Adipocyte (in vitro differentiated cells): Measurements from ENCODE around the gene PLCL1.
A peak's percentile ranks its signal among the peaks of the same experiment; 100 is the strongest.

Experiments used
- DNase-seq: peaks from one replicate; pipeline ENCODE4 v3.0.0-alpha.2; 2015; ENCODE audit warnings: low read depth
- H3K27me3 ChIP-seq: replicated peaks from 2 replicates; pipeline ENCODE4 v1.7.0; 2013; ENCODE audit warnings: mild to moderate bottlenecking, low read length, moderate library complexity; ENCODE audit not compliant: control insufficient read depth, insufficient read depth
- H3K36me3 ChIP-seq: 2 replicates; pipeline ENCODE4 v1.7.0; 2013; ENCODE audit warnings: low read length, mild to moderate bottlenecking, moderate library complexity; ENCODE audit not compliant: control insufficient read depth, insufficient read depth, severe bottlenecking
- H3K4me1 ChIP-seq: 2 replicates; pipeline ENCODE4 v1.7.0; 2013; ENCODE audit warnings: mild to moderate bottlenecking, low read length, moderate library complexity; ENCODE audit not compliant: control insufficient read depth, insufficient read depth
- H3K4me3 ChIP-seq: 2 replicates; pipeline ENCODE4 v1.7.0; 2013; ENCODE audit warnings: mild to moderate bottlenecking, low read length, moderate library complexity
- H3K9ac ChIP-seq: 2 replicates; pipeline ENCODE4 v1.7.0; 2013; ENCODE audit warnings: mild to moderate bottlenecking, low read length, moderate library complexity
- H3K9me3 ChIP-seq: 2 replicates; pipeline ENCODE4 v1.7.0; 2013; ENCODE audit warnings: mild to moderate bottlenecking, low read length, moderate library complexity; ENCODE audit not compliant: control insufficient read depth

PLCL1 gene

DNA sequence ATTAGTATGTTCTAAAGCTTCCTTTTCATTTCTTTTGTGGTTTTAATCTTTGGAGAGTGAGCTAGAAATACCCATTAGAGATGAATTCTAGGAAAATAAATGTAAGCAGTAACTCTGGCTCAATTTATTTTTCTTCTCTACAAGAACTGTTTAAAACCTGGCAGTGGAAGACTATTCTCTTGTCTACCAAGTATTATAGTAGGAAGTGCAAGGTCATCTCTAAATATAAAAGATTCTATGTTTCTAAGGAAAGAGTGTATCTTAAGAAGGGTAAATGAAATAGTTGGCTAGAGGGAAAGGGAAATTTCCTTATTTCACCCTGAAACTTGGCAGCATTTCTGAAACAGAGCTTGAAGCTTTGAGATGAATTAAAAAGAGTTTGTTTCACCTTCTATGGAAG lies 35.5 kb downstream of the PLCL1 start:
- H3K9ac ChIP-seq, result no peak overlapping the region
- peaks cover 6% of the 10 kb centered on the region for H3K4me1 ChIP-seq
- H3K27me3 ChIP-seq, result no peaks in the 10 kb centered on the region
- DNase-seq, result no peak
- no peak overlapping the region for H3K4me3 ChIP-seq
- H3K36me3 ChIP-seq, result no peaks in the 10 kb centered on the region
- H3K9me3 ChIP-seq, result no peaks in the 10 kb centered on the region

DNA sequence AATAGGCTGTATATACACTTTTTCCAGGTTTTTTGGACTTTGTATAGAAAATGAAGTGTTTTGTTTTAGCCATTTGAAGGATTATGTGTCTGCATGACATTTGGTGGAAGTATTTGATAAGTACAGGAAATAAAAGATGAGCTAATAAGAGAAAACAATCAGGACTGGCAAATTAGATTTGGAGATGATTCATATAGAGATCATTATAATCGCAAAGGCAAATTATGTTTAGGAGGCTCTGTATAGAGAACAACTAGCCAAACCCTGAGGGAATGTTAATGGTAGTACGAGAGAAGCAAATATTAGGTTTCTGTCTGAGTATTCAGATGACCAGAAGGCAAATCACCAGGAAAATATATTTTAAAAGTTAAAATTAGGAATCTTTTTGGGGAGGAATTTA lies 41.7 kb downstream of the PLCL1 start:
- DNase-seq, result no peak
- Histone ChIP-seq H3K9ac (no peak overlapping the region), H3K4me3 (no peak overlapping the region), H3K4me1 (no peaks in the 10 kb centered on the region), H3K36me3 (no peaks in the 10 kb centered on the region), H3K9me3 (no peaks in the 10 kb centered on the region), H3K27me3 (no peaks in the 10 kb centered on the region)

GRCh38 chr2:197846777-197847176 lies 42.4 kb downstream of the PLCL1 start:
- DNase-seq, result peak; percentile 59

GRCh38 chr2:197847651-197848401 lies 43.4 kb downstream of the PLCL1 start:
- H3K4me3 ChIP-seq, result no peak overlapping the region
- H3K4me1 ChIP-seq, result no peaks in the 10 kb centered on the region

More at GRCh38 chr2:197846777-197847176, 42.4 kb downstream of the PLCL1 start:
- no peaks in the 10 kb centered on the region for H3K27me3 ChIP-seq
- no peak overlapping the region for H3K9ac ChIP-seq
- H3K4me1 ChIP-seq, result no peaks in the 10 kb centered on the region
- no peaks in the 10 kb centered on the region for H3K36me3 ChIP-seq
- no peak overlapping the region for H3K4me3 ChIP-seq
- H3K9me3 ChIP-seq, result no peaks in the 10 kb centered on the region

DNA sequence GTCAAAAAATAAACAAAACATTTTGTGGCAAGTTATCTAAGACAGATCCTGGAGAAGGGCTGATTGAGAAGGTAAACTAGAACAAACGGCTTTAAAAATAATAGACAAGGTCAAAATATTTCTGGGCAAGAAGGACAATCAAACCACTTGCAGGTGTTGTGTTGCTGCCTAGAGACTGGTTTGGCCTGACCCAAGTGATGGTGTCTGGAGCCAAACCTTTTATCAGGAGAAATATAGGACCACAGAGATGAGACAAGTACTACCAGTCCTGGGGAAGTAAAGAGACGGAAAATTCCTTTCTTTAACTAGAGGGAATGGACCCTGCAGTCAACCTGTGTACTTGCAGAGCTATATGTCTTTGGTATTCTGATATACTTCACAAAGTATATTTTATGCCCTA lies 44.2 kb downstream of the PLCL1 start:
- no peak for DNase-seq
- no peaks in the 10 kb centered on the region for H3K4me1 ChIP-seq
- no peaks in the 10 kb centered on the region for H3K9me3 ChIP-seq
- H3K9ac ChIP-seq, result no peak overlapping the region
- no peaks in the 10 kb centered on the region for H3K27me3 ChIP-seq
- no peak overlapping the region for H3K4me3 ChIP-seq
- H3K36me3 ChIP-seq, result no peaks in the 10 kb centered on the region

More at GRCh38 chr2:197847651-197848401, 43.4 kb downstream of the PLCL1 start:
- DNase-seq, result no peak
- no peak overlapping the region for H3K9ac ChIP-seq
- H3K27me3 ChIP-seq, result no peaks in the 10 kb centered on the region
- no peaks in the 10 kb centered on the region for H3K36me3 ChIP-seq
- H3K9me3 ChIP-seq, result no peaks in the 10 kb centered on the region

GRCh38 chr2:197850882-197851450 lies 46.6 kb downstream of the PLCL1 start:
- no peak overlapping the region for H3K4me3 ChIP-seq
- no peaks in the 10 kb centered on the region for H3K9me3 ChIP-seq
- no peaks in the 10 kb centered on the region for H3K36me3 ChIP-seq
- H3K27me3 ChIP-seq, result no peaks in the 10 kb centered on the region
- H3K4me1 ChIP-seq, result no peaks in the 10 kb centered on the region
- no peak overlapping the region for H3K9ac ChIP-seq
- peak; percentile 38 for DNase-seq

GRCh38 chr2:197851451-197851850 lies 47.1 kb downstream of the PLCL1 start:
- Histone ChIP-seq H3K9me3 (no peaks in the 10 kb centered on the region), H3K27me3 (no peaks in the 10 kb centered on the region), H3K4me3 (no peak overlapping the region), H3K36me3 (no peaks in the 10 kb centered on the region), H3K4me1 (no peaks in the 10 kb centered on the region), H3K9ac (no peak overlapping the region)
- no peak for DNase-seq

GRCh38 chr2:197852108-197852507 lies 47.7 kb downstream of the PLCL1 start:
- Histone ChIP-seq H3K4me1 (no peaks in the 10 kb centered on the region), H3K9ac (no peak overlapping the region), H3K9me3 (no peaks in the 10 kb centered on the region), H3K27me3 (no peaks in the 10 kb centered on the region), H3K36me3 (no peaks in the 10 kb centered on the region), H3K4me3 (no peak overlapping the region)
- DNase-seq, result no peak

- no peaks in the 10 kb centered on the region for H3K36me3 ChIP-seq
- H3K9me3 ChIP-seq, result peaks cover under 1% of the 10 kb centered on the region
- no peak for DNase-seq
- H3K4me1 ChIP-seq, result no peaks in the 10 kb centered on the region
- no peaks in the 10 kb centered on the region for H3K27me3 ChIP-seq
- H3K9ac ChIP-seq, result no peak overlapping the region
- H3K4me3 ChIP-seq, result no peak overlapping the region
Observed at GRCh38 chr2:197853549-197853948, 49.2 kb downstream of the PLCL1 start.

DNA sequence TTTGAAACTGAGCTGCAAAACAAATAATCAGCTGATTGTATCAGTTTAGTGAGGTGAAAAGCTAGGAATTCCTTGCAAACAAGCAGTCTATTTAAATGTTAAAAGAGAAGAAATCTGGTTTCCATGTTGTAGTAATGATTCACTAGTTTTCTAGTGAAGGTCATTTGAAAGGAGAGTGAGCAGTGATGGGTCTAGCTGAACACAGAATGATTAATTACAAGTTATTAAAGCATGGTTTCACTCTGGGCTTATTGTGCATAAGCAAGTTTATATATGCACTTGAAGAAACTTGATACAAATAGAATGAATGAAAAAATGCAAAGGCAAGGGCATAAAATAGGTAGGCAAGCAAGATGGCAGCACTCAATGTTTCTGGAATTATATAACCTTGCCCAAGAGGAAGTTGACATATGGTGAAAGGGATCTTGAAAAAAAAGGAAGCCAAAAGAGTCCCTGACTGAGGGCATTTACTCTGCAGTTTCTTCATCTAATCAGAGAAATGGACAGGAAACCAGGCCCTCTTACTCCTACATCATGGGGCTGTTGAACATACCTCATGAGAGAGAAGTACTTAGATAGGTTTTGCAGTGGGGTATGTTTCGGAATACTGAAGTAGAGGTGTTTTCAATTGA lies 53.2 kb downstream of the PLCL1 start:
- Histone ChIP-seq H3K4me3 (no peak overlapping the region), H3K36me3 (no peaks in the 10 kb centered on the region), H3K9me3 (peaks cover 2% of the 10 kb centered on the region), H3K4me1 (no peaks in the 10 kb centered on the region), H3K9ac (no peak overlapping the region), H3K27me3 (no peaks in the 10 kb centered on the region)
- no peak for DNase-seq

DNA sequence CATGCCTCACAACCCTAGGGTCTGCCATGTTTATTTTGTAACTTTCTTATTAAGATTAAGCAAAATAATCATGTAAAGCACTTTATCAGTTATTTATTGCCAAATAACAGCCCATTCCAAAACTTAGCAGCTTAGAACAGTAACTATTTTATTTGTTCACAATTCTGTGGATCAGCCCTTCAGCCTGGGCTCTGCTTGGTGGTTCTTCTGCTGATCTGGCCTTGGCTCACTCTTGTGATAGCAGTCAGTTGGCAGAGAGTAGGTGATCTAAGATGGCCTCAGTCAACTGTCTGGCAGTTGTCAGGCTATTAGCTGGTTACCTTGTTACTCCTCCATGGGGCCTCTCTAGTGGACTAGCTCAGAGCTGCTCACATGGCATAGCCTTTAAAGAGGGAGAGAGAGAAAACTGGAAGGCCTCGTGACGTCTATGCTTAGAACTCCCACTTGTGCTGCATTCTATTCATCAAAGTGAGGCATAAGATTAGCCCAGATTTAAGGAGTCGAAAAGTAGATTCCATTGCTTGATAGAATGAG lies 54.3 kb downstream of the PLCL1 start:
- H3K9ac ChIP-seq, result no peak overlapping the region
- H3K4me1 ChIP-seq, result no peaks in the 10 kb centered on the region
- DNase-seq, result no peak
- H3K27me3 ChIP-seq, result no peaks in the 10 kb centered on the region
- H3K4me3 ChIP-seq, result no peak overlapping the region
- H3K9me3 ChIP-seq, result peaks cover 2% of the 10 kb centered on the region
- no peaks in the 10 kb centered on the region for H3K36me3 ChIP-seq
